ENCODE results near the gene ZBTB45.
"Not testable (repeated sequence)": the region's sequence is repeated elsewhere in the genome, so short reads cannot be mapped to it uniquely, and the experiment has no call there.

Gene ZBTB45

GRCh38 chr19:58510084-58510862 is 9.3 kb downstream of the ZBTB45 start:
- DNase-seq: no peak

- DNase-seq: no peak
Measured at GRCh38 chr19:58509731-58510083, 9.9 kb downstream of the ZBTB45 start.

- DNase-seq: not testable (repeated sequence)
Measured at GRCh38 chr19:58507602-58508223, 11.9 kb downstream of the ZBTB45 start.

- DNase-seq: no peak
Measured at GRCh38 chr19:58500242-58500641, 19.4 kb downstream of the ZBTB45 start.

GRCh38 chr19:58499021-58499927 is 20.3 kb downstream of the ZBTB45 start:
- peak; percentile 100 for DNase-seq

- peak; percentile 45 for DNase-seq
Measured at GRCh38 chr19:58498316-58499020, 21.1 kb downstream of the ZBTB45 start.

GRCh38 chr19:58497634-58498170 is 21.9 kb downstream of the ZBTB45 start:
- no peak for DNase-seq

- DNase-seq: no peak
Measured at GRCh38 chr19:58492265-58492664, 27.3 kb downstream of the ZBTB45 start.

- DNase-seq: no peak
Measured at GRCh38 chr19:58491393-58491792, 28.2 kb downstream of the ZBTB45 start.

GRCh38 chr19:58484349-58484748 is 35.3 kb downstream of the ZBTB45 start:
- not testable (repeated sequence) for DNase-seq

- no peak for DNase-seq
Measured at GRCh38 chr19:58483776-58484175, 35.8 kb downstream of the ZBTB45 start.

- DNase-seq: no peak
Measured at GRCh38 chr19:58482372-58482771, 37.2 kb downstream of the ZBTB45 start.

- DNase-seq: no peak
Measured at GRCh38 chr19:58480831-58481230, 38.8 kb downstream of the ZBTB45 start.

GRCh38 chr19:58480481-58480830 is 39.2 kb downstream of the ZBTB45 start:
- no peak for DNase-seq

- DNase-seq: no peak
Measured at GRCh38 chr19:58479736-58480480, 39.7 kb downstream of the ZBTB45 start.

GRCh38 chr19:58479303-58479702 is 40.3 kb downstream of the ZBTB45 start:
- DNase-seq: no peak

GRCh38 chr19:58477871-58478270 is 41.7 kb downstream of the ZBTB45 start:
- no peak for DNase-seq

GRCh38 chr19:58477130-58477529 is 42.5 kb downstream of the ZBTB45 start:
- no peak for DNase-seq

GRCh38 chr19:58476498-58477015 is 43.1 kb downstream of the ZBTB45 start:
- peak; percentile 66 for DNase-seq

- DNase-seq: peak; percentile 98
Measured at GRCh38 chr19:58475714-58476497, 43.7 kb downstream of the ZBTB45 start, which contains the start of gene ZNF446. Gene ZNF446, plus strand, starts transcription at chr19:58476352. Its CDS starts 867 bp downstream, at chr19:58477219.
